ENCODE results near the gene TNS2. TPM values are rescaled to one million over a fixed set of nuclear protein-coding genes. Genes with fewer than 3 reads are reported as not detected.

TNS2 gene
- total RNA-seq, 2 experiments from 2014 or later, result 2.3 to 3.0 TPM

DNA sequence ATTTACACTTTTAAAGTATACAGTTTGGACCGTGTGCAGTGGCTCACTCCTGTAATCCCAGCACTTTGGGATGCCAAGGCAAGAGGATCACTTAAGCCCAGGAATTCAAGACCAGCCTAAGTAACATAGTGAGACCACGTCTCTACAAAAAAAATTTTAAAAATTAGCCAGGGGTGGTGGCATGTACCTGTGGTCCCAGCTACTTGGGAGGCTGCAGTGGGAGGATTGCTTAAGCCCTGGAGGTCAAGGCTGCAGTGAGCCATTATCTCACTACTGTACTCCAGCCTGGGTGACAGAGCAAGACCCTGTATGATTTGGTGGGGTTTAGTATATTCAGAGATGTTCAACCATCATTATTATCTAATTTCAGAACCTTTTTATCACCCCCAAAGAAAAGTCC, 38.9 kb upstream of the TNS2 start:
- Mint-ChIP-seq H3K4me3 (no peak overlapping the region), H3K27ac (peak overlapping the region; percentile 63), H3K9me3 (no peaks in the 10 kb centered on the region), H3K36me3 (ENCODE audit: low read depth) (peaks cover 70% of the 10 kb centered on the region), H3K27me3 (no peaks in the 10 kb centered on the region), H3K4me1 (ENCODE audit: low read depth) (peaks cover 76% of the 10 kb centered on the region)
- Histone ChIP-seq H3K4me1 (ENCODE audit: insufficient read depth, low read length) (peaks cover 57% of the 10 kb centered on the region), H3K27me3 (ENCODE audit: control insufficient read depth in 1 of 2, insufficient read depth in 2 of 2, low read length in 2 of 2) (no peaks in the 10 kb centered on the region), H3K36me3 (ENCODE audit: insufficient read depth, low read length) (peaks cover 32% of the 10 kb centered on the region), H3K4me3 (ENCODE audit: low read length) (no peak overlapping the region), H3K9me3 (ENCODE audit: control insufficient read depth in 1 of 2, insufficient read depth in 1 of 2, low read length in 2 of 2) (no peaks in the 10 kb centered on the region), H3K27ac (ENCODE audit: low read depth in 1 of 2, low read length in 2 of 2) (no peak overlapping the region)
- ATAC-seq (ENCODE audit: poor library complexity) (no peak), DNase-seq (no peak)
- TF ChIP-seq, protein P1, sequence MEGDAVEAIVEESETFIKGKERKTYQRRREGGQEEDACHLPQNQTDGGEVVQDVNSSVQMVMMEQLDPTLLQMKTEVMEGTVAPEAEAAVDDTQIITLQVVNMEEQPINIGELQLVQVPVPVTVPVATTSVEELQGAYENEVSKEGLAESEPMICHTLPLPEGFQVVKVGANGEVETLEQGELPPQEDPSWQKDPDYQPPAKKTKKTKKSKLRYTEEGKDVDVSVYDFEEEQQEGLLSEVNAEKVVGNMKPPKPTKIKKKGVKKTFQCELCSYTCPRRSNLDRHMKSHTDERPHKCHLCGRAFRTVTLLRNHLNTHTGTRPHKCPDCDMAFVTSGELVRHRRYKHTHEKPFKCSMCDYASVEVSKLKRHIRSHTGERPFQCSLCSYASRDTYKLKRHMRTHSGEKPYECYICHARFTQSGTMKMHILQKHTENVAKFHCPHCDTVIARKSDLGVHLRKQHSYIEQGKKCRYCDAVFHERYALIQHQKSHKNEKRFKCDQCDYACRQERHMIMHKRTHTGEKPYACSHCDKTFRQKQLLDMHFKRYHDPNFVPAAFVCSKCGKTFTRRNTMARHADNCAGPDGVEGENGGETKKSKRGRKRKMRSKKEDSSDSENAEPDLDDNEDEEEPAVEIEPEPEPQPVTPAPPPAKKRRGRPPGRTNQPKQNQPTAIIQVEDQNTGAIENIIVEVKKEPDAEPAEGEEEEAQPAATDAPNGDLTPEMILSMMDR (IDR thresholded peaks at IDR 0.05), result no peak
- intact Hi-C loops (cut with DNase I, micrococcal nuclease), result no loop called here
- ChIA-PET POLR2A (no interaction called here), CTCF (no interaction called here)

DNA sequence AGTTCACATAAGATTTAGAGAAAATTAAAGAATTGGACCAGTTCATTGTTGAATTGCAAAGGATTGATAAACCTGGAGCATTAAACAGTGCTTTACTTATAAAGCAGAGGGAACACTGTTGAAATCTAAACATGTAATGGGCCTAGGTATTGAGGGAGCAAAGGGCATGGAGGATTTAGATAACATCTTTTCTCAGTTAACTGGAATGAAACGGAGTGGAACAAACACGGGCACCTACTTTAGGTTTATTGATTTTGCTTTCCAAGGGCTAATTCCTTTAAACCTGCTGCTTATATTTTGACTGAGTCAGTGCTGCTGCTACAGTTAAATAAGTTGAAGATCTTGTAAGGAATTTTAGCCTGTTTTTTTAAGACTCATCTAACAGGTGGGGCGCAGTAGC, 38.0 kb upstream of the TNS2 start:
- H3K27me3 ChIP-seq (ENCODE audit: control insufficient read depth in 1 of 2, insufficient read depth in 2 of 2, low read length in 2 of 2), result no peaks in the 10 kb centered on the region
- H3K36me3 ChIP-seq (ENCODE audit: insufficient read depth, low read length), result peaks cover 40% of the 10 kb centered on the region
- no peaks in the 10 kb centered on the region for H3K9me3 ChIP-seq (ENCODE audit: control insufficient read depth in 1 of 2, insufficient read depth in 1 of 2, low read length in 2 of 2)
- no peaks in the 10 kb centered on the region for H3K9me3 Mint-ChIP-seq
- no peak for DNase-seq
- H3K27ac ChIP-seq (ENCODE audit: low read depth in 1 of 2, low read length in 2 of 2), result no peak overlapping the region
- intact Hi-C loops (cut with DNase I, micrococcal nuclease), result no loop called here
- ATAC-seq (ENCODE audit: poor library complexity), result no peak
- peaks cover 54% of the 10 kb centered on the region for H3K4me1 ChIP-seq (ENCODE audit: insufficient read depth, low read length)
- no peak overlapping the region for H3K4me3 ChIP-seq (ENCODE audit: low read length)
- peaks cover 71% of the 10 kb centered on the region for H3K4me1 Mint-ChIP-seq (ENCODE audit: low read depth)
- ChIA-PET POLR2A (no interaction called here), CTCF (no interaction called here)
- no peaks in the 10 kb centered on the region for H3K27me3 Mint-ChIP-seq
- no peak overlapping the region for H3K4me3 Mint-ChIP-seq
- H3K36me3 Mint-ChIP-seq (ENCODE audit: low read depth), result peaks cover 71% of the 10 kb centered on the region
- TF ChIP-seq, protein P1 (IDR thresholded peaks at IDR 0.05), result no peak
- peak overlapping the region; percentile 63 for H3K27ac Mint-ChIP-seq

DNA sequence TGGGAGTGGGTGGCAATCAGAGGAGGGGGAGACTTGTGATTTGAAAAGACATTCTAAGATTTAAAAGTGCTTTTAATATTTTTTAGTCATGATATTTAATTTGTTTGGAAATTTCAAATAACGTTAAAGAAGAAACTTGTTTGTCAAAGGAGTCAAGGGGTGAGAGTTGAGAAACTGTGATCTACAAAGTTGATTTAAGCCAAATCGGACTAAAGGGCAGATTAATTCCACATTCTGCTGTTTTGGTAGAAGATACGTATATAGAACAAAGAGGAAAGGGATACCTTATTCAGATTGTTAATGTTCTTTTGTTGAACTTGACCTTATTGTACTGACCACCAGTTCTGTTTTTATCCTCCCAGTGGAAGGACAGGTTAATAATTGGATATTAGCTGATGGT, 36.9 kb upstream of the TNS2 start:
- peaks cover 75% of the 10 kb centered on the region for H3K36me3 Mint-ChIP-seq (ENCODE audit: low read depth)
- ATAC-seq (ENCODE audit: poor library complexity), result no peak
- POLR2A ChIA-PET, result interaction anchor here (0.6 kb wide), 1 partner anchor 8 kb away, joined by 3 read pairs; no protein-coding TSS in a partner anchor

More for the DNA sequence above, 36.9 kb upstream of the TNS2 start:
- H3K27ac ChIP-seq (ENCODE audit: low read depth in 1 of 2, low read length in 2 of 2), result no peak overlapping the region
- H3K4me3 Mint-ChIP-seq, result no peak overlapping the region
- H3K4me3 ChIP-seq (ENCODE audit: low read length), result no peak overlapping the region
- H3K9me3 ChIP-seq (ENCODE audit: control insufficient read depth in 1 of 2, insufficient read depth in 1 of 2, low read length in 2 of 2), result no peaks in the 10 kb centered on the region
- DNase-seq, result no peak
- no peaks in the 10 kb centered on the region for H3K27me3 Mint-ChIP-seq
- TF ChIP-seq, protein P1 (IDR thresholded peaks at IDR 0.05), result no peak
- H3K36me3 ChIP-seq (ENCODE audit: insufficient read depth, low read length), result peaks cover 50% of the 10 kb centered on the region
- H3K27me3 ChIP-seq (ENCODE audit: control insufficient read depth in 1 of 2, insufficient read depth in 2 of 2, low read length in 2 of 2), result no peaks in the 10 kb centered on the region
- H3K4me1 Mint-ChIP-seq (ENCODE audit: low read depth), result peaks cover 61% of the 10 kb centered on the region
- H3K9me3 Mint-ChIP-seq, result no peaks in the 10 kb centered on the region
- CTCF ChIA-PET, result no interaction called here
- intact Hi-C loops (cut with DNase I, micrococcal nuclease), result no loop called here
- peak overlapping the region; percentile 34 for H3K27ac Mint-ChIP-seq
- H3K4me1 ChIP-seq (ENCODE audit: insufficient read depth, low read length), result peaks cover 44% of the 10 kb centered on the region
